Body of pancreas (tissue), 4 donors: ENCODE results near the gene PDLIM7.

Experiments used
- CTCF ChIP-seq, 7 experiments: fragments of 450-650 bp in 4 of 7; fragments of 200-600 bp in 3 of 7; sonication (generic) in 3 of 7; IDR thresholded peaks; one replicate each; pipeline ENCODE4 v1.5.1; 2016 to 2019; ENCODE audit warnings: antibody characterized with exemption in 7 of 7
- POLR2A ChIP-seq, 3 donors: fragments of 450-650 bp; IDR thresholded peaks; one replicate each; pipeline ENCODE4 v1.6.1; 2016; ENCODE audit warnings: antibody characterized with exemption in 3 of 3, mild to moderate bottlenecking in 2 of 3

- TF ChIP-seq CTCF (IDR thresholded peaks at IDR 0.05), result no peak
- no peak for TF ChIP-seq POLR2A (IDR thresholded peaks at IDR 0.05)
Measured at GRCh38 chr5:177528631-177529030, 31.2 kb upstream of the PDLIM7 start.
